Thyroid gland (tissue), 4 donors: ENCODE data around the gene PTPN13.

Source experiments
- CTCF ChIP-seq, 6 experiments: fragments of 200-600 bp in 3 of 6; fragments of 450-650 bp in 3 of 6; sonication (generic) in 3 of 6; IDR thresholded peaks; one replicate each; pipeline ENCODE4 v1.5.1; 2016 to 2019; ENCODE audit warnings: antibody characterized with exemption in 6 of 6, mild to moderate bottlenecking in 2 of 6, inconsistent platforms in 1 of 6, moderate library complexity in 1 of 6
- POLR2A ChIP-seq, 2 donors: fragments of 450-650 bp; IDR thresholded peaks; one replicate each; pipeline ENCODE4 v1.6.1; 2017; ENCODE audit warnings: antibody characterized with exemption in 2 of 2, mild to moderate bottlenecking in 2 of 2, moderate library complexity in 1 of 2

- no peak for TF ChIP-seq POLR2A (IDR thresholded peaks at IDR 0.05)
- no peak for TF ChIP-seq CTCF (IDR thresholded peaks at IDR 0.05)
Observed at GRCh38 chr4:86558258-86558657, 35.9 kb upstream of the PTPN13 start.
